NT2/D1 (cell line): Measurements from ENCODE around the gene ATP5F1E.

Experiments
- SUZ12 ChIP-seq: IDR thresholded peaks from 2 replicates; pipeline ENCODE4 v1.6.1; 2011; ENCODE audit not compliant: insufficient read length, insufficient read depth; ENCODE audit errors: extremely low read depth
- YY1 ChIP-seq: IDR thresholded peaks from 2 replicates; pipeline ENCODE4 v1.6.1; 2011; ENCODE audit not compliant: insufficient read length, insufficient read depth
- ZNF274 ChIP-seq: IDR thresholded peaks from 2 replicates; pipeline ENCODE4 v1.6.1; 2011; ENCODE audit warnings: mild to moderate bottlenecking, low read depth, low read length

DNA sequence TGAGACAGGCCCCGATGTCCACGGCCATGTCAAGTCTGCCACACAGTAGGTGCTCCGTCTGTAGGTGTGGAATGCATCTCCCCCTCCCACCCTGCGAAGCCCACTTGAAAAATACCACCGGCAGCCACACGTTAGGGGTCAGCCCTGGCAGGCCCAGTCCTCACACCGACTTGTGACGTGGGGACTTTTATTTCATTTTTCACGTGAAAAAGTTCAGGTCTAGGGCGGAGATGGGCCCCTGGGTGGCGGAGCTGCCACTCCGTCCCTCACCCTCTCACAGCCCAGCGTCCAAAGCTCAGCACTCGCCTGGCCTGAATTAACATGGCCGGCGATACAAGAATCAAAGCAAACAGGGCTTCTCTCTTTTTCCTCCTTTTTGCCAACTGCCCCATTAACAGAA, 16.7 kb downstream of the ATP5F1E start:
- TF ChIP-seq YY1 (no peak), ZNF274 (no peak), SUZ12 (no peak)
